Central memory CD8-positive, alpha-beta T cell (primary cell): Measurements from ENCODE around the gene PYHIN1.
"Not testable (repeated sequence)": the region's sequence is repeated elsewhere in the genome, so short reads cannot be mapped to it uniquely, and the experiment has no call there.

Experiments used
- ATAC-seq: fragments of 150-1000 bp; cut with Tn5 transposase; replicated peaks from 2 replicates; pipeline ENCODE4 v1.10.0; 2022; ENCODE audit warnings: mild to moderate bottlenecking, moderate FRiP score, moderate number of reproducible peaks; ENCODE audit not compliant: poor library complexity, severe bottlenecking; ENCODE audit errors: extremely low read depth
- DNase-seq, 2 donors: peaks; one replicate each; pipeline ENCODE4 v3.0.0; 2021; ENCODE audit warnings: low spot score in 2 of 2
- H3K27ac Mint-ChIP-seq: one replicate; pipeline ENCODE4 v1.8.0; 2022; ENCODE audit warnings: low read depth, mild to moderate bottlenecking, moderate library complexity, mixed read lengths
- H3K27me3 Mint-ChIP-seq: one replicate; pipeline ENCODE4 v1.8.0; 2022; ENCODE audit warnings: mixed read lengths
- H3K36me3 Mint-ChIP-seq: one replicate; pipeline ENCODE4 v1.8.0; 2022; ENCODE audit warnings: mild to moderate bottlenecking, moderate library complexity, mixed read lengths; ENCODE audit not compliant: insufficient read depth
- H3K4me1 Mint-ChIP-seq: one replicate; pipeline ENCODE4 v1.8.0; 2022; ENCODE audit warnings: mixed read lengths
- H3K4me3 Mint-ChIP-seq: one replicate; pipeline ENCODE4 v1.8.0; 2022; ENCODE audit warnings: mild to moderate bottlenecking, moderate library complexity, mixed read lengths
- H3K9me3 Mint-ChIP-seq: one replicate; pipeline ENCODE4 v1.8.0; 2022; ENCODE audit warnings: mixed read lengths

Gene PYHIN1

DNA sequence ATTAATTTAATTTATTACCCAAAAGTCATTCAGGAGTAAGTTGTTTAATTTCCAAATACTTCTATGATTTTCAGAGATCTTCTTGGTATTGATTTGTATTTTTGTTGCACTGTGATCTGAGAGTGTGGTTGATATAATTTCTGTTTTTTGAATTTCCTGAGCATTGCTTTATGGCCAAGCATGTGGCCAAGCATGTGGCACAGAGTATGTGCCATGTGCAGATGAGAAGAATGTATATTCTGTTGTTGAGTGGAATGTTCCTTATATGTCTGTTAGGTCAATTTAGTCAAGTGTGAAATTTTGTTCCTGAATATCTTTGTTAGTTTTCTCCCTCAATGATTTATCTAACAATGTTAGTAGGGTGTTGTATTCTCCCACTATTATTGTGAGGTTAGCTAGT, 53.0 kb downstream of the PYHIN1 start:
- H3K9me3 Mint-ChIP-seq = peaks cover 9% of the 10 kb centered on the region
- peak overlapping the region; percentile 41 for H3K4me3 Mint-ChIP-seq
- peaks cover 75% of the 10 kb centered on the region for H3K4me1 Mint-ChIP-seq
- no peaks in the 10 kb centered on the region for H3K27me3 Mint-ChIP-seq
- H3K27ac Mint-ChIP-seq = peak overlapping the region; percentile 51
- ATAC-seq (no peak), DNase-seq (no peak)
- H3K36me3 Mint-ChIP-seq = peaks cover 19% of the 10 kb centered on the region

DNA sequence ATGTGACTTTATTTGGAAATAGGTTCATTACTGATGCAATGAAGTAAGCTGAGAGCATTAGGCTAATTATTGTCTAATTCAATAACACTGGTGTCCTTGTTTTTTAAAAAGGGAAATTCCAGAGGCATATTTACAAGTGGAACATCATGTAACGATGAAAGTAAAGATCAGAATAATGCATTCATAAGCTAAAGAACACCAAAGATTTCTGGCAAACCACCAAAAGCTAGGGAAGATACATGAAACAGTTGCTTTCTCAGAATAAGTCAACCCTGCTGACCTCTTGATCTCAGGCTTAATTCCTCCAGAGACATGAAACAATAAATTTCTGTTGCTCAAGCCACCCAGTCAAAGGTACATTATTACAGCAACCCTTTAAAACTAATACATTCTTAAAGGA, 58.1 kb downstream of the PYHIN1 start:
- DNase-seq (no peak), ATAC-seq (no peak)
- H3K36me3 Mint-ChIP-seq = peaks cover 26% of the 10 kb centered on the region
- peaks cover 8% of the 10 kb centered on the region for H3K9me3 Mint-ChIP-seq
- no peaks in the 10 kb centered on the region for H3K27me3 Mint-ChIP-seq
- peaks cover 43% of the 10 kb centered on the region for H3K4me1 Mint-ChIP-seq
- peak overlapping the region; percentile 19 for H3K27ac Mint-ChIP-seq
- no peak overlapping the region for H3K4me3 Mint-ChIP-seq

DNA sequence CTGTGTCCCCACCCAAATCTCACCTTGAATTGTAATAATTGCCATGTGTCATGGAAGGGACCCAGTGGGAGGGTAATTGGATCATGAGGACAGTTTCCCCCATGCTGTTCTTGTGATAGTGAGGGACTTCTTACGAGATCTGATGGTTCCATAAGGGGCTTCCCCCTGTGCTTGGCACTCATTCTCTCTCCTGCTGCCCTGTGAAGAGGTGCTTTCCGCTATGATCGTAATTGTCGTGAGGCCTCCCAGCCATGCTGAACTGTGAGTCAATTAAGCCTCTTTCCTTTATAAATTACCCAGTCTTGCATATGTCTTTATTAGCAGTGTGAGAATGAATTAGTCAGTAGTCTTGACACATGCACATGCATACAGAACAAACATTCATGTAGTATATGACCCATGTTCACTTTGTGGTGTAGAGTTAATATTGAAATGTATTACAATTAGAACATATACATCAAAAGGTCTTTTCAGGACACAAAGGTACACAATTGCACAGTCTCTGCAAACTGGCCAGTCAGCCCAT, 61.5 kb downstream of the PYHIN1 start:
- H3K4me3 Mint-ChIP-seq = no peak overlapping the region
- ATAC-seq (no peak), DNase-seq (no peak)
- peaks cover 6% of the 10 kb centered on the region for H3K9me3 Mint-ChIP-seq
- peaks cover 51% of the 10 kb centered on the region for H3K4me1 Mint-ChIP-seq
- H3K27ac Mint-ChIP-seq = no peak overlapping the region
- peaks cover 23% of the 10 kb centered on the region for H3K36me3 Mint-ChIP-seq
- H3K27me3 Mint-ChIP-seq = no peaks in the 10 kb centered on the region

DNA sequence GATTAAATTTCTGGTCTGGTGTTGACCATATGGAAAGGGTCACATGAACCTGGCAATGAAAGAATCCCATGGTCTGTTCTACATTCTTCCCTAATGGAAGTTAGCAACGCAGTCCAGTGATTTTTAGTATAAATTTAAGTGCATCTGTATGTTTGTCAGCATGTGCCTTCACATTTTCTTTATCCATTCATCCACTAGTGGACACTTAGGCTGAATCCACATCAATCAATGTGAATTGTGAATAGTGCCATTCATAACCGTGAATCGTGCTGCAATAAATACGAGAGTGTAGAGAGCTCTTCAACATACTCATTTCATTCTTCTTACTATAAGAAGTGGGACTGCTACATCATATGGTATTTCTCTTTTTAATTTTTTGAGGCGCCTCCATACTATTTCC, 65.6 kb downstream of the PYHIN1 start:
- Mint-ChIP-seq H3K27me3 (no peaks in the 10 kb centered on the region), H3K27ac (peak overlapping the region; percentile 77), H3K9me3 (no peaks in the 10 kb centered on the region), H3K36me3 (peaks cover 7% of the 10 kb centered on the region), H3K4me3 (peak overlapping the region; percentile 36), H3K4me1 (peaks cover 40% of the 10 kb centered on the region)
- no peak for ATAC-seq
- no peak for DNase-seq

GRCh38 chr1:158998037-158998780, 66.9 kb downstream of the PYHIN1 start:
- DNase-seq (no peak), ATAC-seq (peak; percentile 19)
- Mint-ChIP-seq H3K4me3 (peak overlapping the region; percentile 45), H3K4me1 (peaks cover 40% of the 10 kb centered on the region), H3K27me3 (no peaks in the 10 kb centered on the region), H3K27ac (peak overlapping the region; percentile 77), H3K36me3 (peaks cover 2% of the 10 kb centered on the region), H3K9me3 (no peaks in the 10 kb centered on the region)

DNA sequence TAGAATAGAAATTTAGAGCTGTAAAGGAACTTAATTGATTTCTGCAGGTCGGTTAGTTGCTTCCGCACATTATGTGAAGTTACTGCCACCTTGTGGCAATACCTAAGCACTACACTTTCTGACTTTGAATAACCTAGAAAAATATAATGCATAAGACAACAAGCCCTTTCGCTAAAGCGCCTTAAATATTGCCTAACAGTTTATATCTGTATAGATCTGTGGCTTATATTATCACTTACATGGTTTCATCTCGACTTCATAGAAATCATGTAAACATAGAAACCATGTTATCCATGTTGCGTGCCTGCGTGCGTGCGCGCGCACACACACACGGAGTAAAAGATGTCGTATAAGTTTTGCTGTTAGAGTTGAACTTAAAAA, 67.4 kb downstream of the PYHIN1 start:
- peak; percentile 37 for ATAC-seq
- Mint-ChIP-seq H3K36me3 (peaks cover 2% of the 10 kb centered on the region), H3K9me3 (no peaks in the 10 kb centered on the region), H3K27me3 (no peaks in the 10 kb centered on the region), H3K4me1 (peaks cover 40% of the 10 kb centered on the region), H3K27ac (peak overlapping the region; percentile 77), H3K4me3 (peak overlapping the region; percentile 45)
- peak in 1 of 2 donors; percentile 60 for DNase-seq

GRCh38 chr1:158999316-159000069, 68.1 kb downstream of the PYHIN1 start:
- H3K27ac Mint-ChIP-seq = no peak overlapping the region

GRCh38 chr1:159000070-159000409, 68.7 kb downstream of the PYHIN1 start:
- Mint-ChIP-seq H3K4me1 (peaks cover 39% of the 10 kb centered on the region), H3K27ac (no peak overlapping the region), H3K36me3 (peaks cover 2% of the 10 kb centered on the region), H3K4me3 (no peak overlapping the region), H3K27me3 (no peaks in the 10 kb centered on the region), H3K9me3 (no peaks in the 10 kb centered on the region)
- DNase-seq (no peak), ATAC-seq (no peak)

More at GRCh38 chr1:158999316-159000069, 68.1 kb downstream of the PYHIN1 start:
- ATAC-seq (no peak), DNase-seq (no peak)
- Mint-ChIP-seq H3K27me3 (no peaks in the 10 kb centered on the region), H3K36me3 (peaks cover 2% of the 10 kb centered on the region), H3K4me3 (no peak overlapping the region), H3K9me3 (no peaks in the 10 kb centered on the region), H3K4me1 (peaks cover 42% of the 10 kb centered on the region)

DNA sequence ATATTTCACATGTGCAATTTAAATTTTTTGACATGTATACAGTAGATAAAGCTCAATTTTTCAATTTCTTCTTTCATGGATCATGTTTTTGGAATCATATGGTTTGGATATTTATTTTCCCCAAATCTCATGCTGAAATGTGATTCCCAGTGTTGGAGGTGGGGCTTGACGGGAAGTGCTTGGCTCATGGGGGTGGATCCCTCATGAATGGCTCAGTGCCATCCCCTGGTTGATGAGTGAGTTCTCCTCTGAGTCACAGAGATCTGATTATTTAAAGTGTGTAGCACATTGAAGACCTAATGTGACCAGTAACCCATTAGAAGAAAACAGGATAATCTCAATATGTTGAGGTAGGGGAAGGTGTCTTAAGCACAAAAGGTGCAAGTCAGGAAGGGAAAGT, 69.3 kb downstream of the PYHIN1 start:
- Mint-ChIP-seq H3K4me3 (no peak overlapping the region), H3K36me3 (peaks cover 4% of the 10 kb centered on the region), H3K9me3 (no peaks in the 10 kb centered on the region), H3K4me1 (peaks cover 38% of the 10 kb centered on the region), H3K27ac (no peak overlapping the region), H3K27me3 (no peaks in the 10 kb centered on the region)
- ATAC-seq = no peak
- DNase-seq = no peak

DNA sequence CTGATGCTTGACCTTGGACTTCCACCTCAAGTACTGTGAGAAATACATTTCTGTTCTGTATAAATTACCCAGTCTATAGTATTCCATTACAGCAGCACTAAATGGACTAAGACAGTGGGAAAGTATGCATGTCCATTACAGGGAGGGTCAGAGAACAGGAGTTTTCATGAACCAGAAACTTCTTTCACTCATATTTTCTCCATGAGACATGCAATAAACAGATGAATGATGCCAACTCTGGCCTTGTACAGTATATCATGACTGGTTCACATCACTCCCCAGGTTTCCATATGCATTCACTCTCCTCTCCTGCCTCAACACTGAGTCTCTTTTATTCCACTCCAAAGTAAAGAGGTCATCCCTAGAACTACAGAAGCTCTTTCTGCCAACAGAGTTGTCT, 73.8 kb downstream of the PYHIN1 start:
- Mint-ChIP-seq H3K36me3 (peaks cover 17% of the 10 kb centered on the region), H3K27ac (no peak overlapping the region), H3K4me3 (no peak overlapping the region), H3K4me1 (peaks cover 51% of the 10 kb centered on the region), H3K27me3 (no peaks in the 10 kb centered on the region), H3K9me3 (no peaks in the 10 kb centered on the region)
- no peak for DNase-seq
- no peak for ATAC-seq

GRCh38 chr1:159005676-159006075, 74.3 kb downstream of the PYHIN1 start:
- no peak overlapping the region for H3K4me3 Mint-ChIP-seq
- DNase-seq = no peak
- no peak overlapping the region for H3K27ac Mint-ChIP-seq
- H3K36me3 Mint-ChIP-seq = peaks cover 18% of the 10 kb centered on the region
- H3K9me3 Mint-ChIP-seq = no peaks in the 10 kb centered on the region
- H3K27me3 Mint-ChIP-seq = no peaks in the 10 kb centered on the region
- peaks cover 52% of the 10 kb centered on the region for H3K4me1 Mint-ChIP-seq
- no peak for ATAC-seq

GRCh38 chr1:159006210-159006807, 75.0 kb downstream of the PYHIN1 start:
- H3K4me3 Mint-ChIP-seq, DNase-seq, H3K27ac Mint-ChIP-seq, H3K9me3 Mint-ChIP-seq, H3K27me3 Mint-ChIP-seq, ATAC-seq: not testable (repeated sequence)
- Mint-ChIP-seq H3K36me3 (peaks cover 18% of the 10 kb centered on the region), H3K4me1 (peaks cover 52% of the 10 kb centered on the region)
